HG03139 (cell line): Measurements from ENCODE around the gene ZNF681.
A peak's percentile ranks its signal among the peaks of the same experiment; 100 is the strongest.
"Not testable (repeated sequence)": the region's sequence is repeated elsewhere in the genome, so short reads cannot be mapped to it uniquely, and the experiment has no call there.

Source experiments
- ATAC-seq: cut with Tn5 transposase; IDR thresholded peaks from one replicate; pipeline ENCODE4 v1.9.1; 2021; ENCODE audit not compliant: unreplicated experiment

Gene ZNF681

DNA sequence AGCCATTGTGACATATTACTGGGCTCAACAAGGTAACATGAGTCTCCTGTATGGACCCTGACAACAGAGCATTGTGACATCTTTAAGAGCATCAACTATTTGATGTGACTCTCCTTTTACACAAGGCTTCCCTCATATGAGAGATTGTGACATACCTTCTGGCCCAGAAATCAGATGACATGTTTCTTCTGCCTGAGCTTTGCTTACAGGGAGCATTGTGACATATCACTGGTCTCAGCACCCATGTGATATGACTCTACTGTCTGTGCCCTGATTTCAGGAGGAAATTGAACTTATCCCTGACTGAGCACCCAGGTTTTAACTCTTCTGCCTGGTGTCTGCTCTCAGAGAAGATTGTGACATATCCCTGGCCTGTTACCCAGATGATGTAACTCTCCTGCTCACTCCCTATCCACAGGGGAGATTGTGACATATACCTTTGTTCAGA is 15.9 kb upstream of the ZNF681 start:
- ATAC-seq = no peak

- ATAC-seq = no peak
These were observed 15.4 kb upstream of the ZNF681 start for GRCh38 chr19:23774106-23774505.

- no peak for ATAC-seq
These were observed 14.0 kb upstream of the ZNF681 start for GRCh38 chr19:23772675-23773063.

GRCh38 chr19:23771761-23772674 is 13.3 kb upstream of the ZNF681 start:
- no peak for ATAC-seq

- ATAC-seq = no peak
These were observed 12.6 kb upstream of the ZNF681 start for GRCh38 chr19:23771316-23771715.

DNA sequence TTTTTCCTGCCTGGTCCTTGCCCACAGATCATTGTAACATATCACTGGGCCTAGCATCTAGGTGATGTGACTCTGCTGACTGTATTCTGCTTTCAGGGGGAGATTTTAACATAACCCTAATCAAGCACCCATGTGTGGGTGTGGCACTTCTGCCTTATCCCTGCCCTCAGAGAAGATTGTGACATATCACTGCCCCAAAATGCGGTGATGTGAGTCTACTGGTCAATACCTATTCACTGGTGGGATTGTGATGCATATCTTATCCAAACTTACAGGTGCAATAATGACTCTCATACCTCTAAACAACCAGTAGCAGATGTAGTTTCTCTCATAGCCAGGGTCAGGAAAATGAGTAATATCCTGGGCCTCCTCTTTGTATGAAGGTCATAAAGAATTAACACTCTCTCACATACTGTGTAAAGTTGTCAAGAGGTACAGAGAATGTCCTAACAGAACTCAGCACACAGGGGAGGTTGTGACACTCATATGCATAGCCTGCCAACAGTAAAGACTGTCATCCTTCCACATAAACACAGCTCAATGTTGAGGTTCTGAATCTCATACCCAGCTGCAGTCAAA is 12.1 kb upstream of the ZNF681 start:
- no peak for ATAC-seq

GRCh38 chr19:23769691-23770468 is 11.2 kb upstream of the ZNF681 start:
- no peak for ATAC-seq

- ATAC-seq = no peak
These were observed 8.3 kb upstream of the ZNF681 start for GRCh38 chr19:23766951-23767350.

DNA sequence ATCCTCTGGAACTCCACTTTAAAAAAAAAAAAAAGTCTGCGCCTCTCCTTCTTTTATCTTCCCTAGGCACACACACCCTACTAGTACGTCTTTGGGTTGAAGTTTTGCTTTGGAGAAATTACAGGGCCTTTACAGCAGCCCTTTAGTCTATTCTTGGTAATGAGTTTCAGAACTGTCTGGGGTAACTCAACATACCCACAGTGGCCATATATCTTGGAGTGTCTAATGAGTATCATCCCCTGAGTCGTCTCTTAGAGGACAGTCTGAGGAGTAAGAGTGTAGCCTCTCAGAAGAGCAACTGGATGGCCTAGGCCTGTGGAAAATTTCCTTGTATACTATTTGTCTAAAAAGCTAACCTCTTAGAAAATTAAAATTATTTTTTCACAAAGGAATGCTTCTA is 6.1 kb upstream of the ZNF681 start:
- no peak for ATAC-seq

DNA sequence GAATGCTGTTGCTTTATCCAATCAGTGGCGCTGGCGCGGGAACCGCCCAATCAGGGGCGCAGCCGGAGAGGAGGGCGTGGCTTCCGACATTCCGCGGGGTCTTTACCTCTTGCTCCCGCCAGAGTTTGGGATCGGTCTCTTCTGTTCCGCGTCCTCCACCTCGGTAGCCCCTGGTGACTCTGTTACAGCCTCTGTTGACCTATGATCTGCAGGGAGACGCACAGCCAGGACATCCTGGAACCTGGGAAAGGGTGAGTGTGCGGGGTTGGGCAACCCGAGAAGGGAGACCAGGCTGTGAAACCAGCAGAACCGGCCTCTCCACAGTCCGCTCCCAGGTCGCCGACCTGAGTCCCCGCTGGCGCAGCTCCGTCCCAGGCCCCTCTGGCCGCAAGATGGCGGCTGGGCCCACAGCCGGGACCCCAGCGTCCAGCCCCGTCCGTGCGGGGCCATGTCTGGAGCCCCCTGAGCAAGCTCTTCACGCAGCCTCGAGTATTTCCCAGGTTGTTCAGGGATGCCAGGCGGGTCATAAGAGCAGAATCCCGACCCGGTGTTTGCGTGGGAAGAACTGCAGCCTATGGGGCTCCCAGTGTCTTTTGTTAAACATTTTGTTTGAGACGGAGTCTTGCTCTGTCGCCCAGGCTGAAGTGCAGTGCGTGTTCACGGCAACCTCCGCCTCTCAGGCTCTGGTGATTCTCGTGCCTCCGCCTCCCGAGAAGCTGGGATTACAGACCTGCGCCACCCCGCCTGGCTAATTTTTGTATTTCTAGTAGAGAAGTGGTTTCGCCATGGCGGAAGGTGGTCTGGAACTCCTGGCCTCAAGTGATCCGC is 4.4 kb upstream of the ZNF681 start:
- ATAC-seq = peak; percentile 59

GRCh38 chr19:23762548-23762883 is 3.8 kb upstream of the ZNF681 start:
- ATAC-seq = no peak

DNA sequence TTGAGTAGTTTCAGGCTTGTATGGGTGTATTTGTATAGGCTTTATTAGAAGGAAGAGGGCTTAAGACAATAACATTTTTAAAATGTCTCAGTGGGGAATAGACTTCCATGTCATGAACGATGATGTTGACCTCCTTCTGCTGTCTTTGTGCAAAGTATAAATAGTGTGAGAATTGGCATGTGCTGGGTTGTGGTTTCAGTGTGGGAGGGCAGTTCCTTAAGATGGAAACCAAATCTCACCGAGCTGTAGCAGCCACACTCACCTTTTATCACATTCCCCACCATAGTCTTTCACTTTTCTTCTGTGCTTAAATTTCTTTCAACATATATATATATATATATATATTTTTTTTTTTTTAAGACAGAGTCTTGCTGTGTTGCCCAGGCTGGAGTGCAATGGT is 1.6 kb upstream of the ZNF681 start:
- ATAC-seq = not testable (repeated sequence)

- not testable (repeated sequence) for ATAC-seq
These were observed 15.0 kb downstream of the ZNF681 start for GRCh38 chr19:23743633-23744232.

- not testable (repeated sequence) for ATAC-seq
These were observed 27.8 kb downstream of the ZNF681 start for GRCh38 chr19:23730729-23731465.

DNA sequence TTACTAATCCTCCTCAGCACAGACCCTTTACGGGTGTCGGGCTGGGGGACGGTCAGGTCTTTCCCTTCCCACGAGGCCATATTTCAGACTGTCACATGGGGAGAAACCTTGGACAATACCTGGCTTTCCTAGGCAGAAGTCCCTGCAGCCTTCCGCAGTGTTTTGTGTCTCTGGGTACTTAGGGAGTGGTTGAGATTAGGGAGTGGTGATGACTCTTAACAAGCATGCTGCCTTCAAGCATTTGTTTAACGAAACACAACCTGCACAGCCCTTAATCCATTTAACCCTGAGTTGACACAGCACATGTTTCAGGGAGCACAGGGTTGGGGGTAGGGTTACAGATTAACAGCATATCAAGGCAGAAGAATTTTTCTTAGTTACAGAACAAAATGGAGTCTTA is 34.5 kb downstream of the ZNF681 start:
- ATAC-seq = not testable (repeated sequence)

- ATAC-seq = no peak
These were observed 39.9 kb downstream of the ZNF681 start for GRCh38 chr19:23718802-23719201.

- no peak for ATAC-seq
These were observed 41.9 kb downstream of the ZNF681 start for GRCh38 chr19:23716792-23717191.

DNA sequence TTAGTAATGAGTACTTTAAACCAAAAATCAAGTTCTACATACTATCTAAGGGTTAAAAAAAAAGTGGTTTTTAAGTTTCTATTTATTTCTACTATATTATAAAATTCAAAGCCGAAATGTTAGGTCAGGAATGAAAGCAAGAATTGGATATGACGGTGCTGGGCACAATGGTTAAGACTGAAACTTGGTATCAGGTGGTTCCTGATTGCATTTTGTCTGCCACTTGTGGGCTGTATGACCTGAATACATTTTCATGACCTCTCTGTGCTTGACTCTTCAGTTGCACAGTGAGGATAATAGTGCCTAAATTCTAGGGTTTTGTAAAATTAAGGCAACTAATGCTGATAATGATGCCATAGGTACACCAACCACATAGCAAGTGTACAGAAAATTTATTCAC is 49.3 kb downstream of the ZNF681 start:
- no peak for ATAC-seq

DNA sequence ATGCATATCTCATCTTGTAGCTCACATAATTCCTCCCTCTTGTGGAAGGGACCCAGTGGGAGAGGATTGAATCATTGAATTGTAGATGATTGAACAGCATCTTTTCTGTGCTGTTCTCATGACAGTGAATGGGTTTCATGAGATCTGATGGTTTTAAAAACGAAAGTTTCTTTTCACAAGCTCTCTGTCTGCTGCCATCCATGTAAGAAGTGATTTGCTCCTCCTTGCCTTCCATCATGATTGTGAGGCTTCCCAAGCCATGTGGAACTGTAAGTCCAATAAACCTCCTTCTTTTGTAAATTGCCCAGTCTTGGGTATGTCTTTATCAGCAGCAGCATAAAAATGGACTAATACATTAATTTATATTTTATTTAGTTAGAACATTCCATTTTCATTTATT is 52.0 kb downstream of the ZNF681 start:
- no peak for ATAC-seq

DNA sequence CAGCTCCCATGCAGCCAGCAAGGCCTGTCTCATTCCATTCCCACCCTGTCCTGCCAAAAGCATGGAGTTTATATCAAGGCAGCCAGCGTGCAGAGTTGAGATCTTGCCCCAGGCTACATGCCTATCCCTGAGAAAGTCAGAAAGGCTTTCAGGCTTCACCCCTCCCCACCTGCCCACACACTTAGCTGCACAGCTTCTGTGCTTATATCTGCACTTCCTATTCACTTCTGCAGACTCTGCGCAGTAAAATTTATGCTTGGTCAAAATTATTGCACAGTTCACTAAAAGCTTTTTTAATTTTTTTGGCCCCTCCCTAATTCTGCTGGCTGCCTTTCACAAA is 59.2 kb downstream of the ZNF681 start:
- no peak for ATAC-seq
